ENCODE results near the gene AZIN2.

Gene AZIN2

GRCh38 chr1:33158366-33158765 lies 77.4 kb downstream of the AZIN2 start:
- no peak for DNase-seq

GRCh38 chr1:33159577-33159976 lies 78.6 kb downstream of the AZIN2 start:
- no peak for DNase-seq

GRCh38 chr1:33161061-33161681 lies 80.2 kb downstream of the AZIN2 start:
- DNase-seq = no peak

GRCh38 chr1:33162141-33162540 lies 81.2 kb downstream of the AZIN2 start:
- no peak for DNase-seq

DNA sequence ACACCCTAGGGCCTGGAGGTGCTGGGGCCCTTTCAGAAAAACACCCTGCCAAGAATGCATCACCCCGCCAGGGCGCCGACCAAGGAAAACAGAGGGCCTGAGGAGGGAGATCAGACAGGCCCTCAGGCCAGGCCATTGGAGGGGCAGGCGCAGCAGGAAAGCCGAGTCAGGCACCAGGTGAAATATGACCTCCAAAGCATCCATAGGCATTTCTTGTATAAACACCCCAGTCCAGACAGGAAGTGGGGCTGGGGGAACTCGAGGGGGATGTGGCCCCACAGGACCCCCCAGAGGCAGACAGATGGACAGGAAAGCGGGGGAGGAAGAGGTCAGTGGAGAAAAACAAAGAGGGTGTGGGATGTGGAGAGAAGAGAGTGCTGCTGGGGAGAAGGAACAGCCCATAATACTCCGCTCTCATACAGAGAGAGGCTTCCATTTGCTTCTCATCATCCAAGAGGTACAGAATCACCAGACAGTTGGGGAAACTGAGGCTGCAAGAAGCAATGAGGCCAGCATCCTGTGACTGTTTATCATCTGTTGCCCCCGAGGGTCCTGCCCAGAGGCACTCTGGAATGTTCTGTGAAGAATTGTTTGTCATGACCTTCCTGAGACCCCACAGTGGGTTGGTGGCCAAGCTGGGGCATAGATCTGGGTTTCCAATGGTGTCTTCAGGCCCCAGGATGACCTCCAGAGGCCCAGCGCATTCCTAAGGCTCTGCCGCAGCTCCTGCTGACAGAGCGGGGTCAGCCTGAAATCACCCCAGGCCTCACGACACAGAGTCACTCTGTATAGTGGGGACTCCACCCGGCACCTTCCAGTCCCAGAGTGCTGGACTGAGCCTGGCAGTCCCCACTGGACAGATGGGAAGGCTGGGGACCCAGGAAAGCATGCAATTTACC lies 82.9 kb downstream of the AZIN2 start:
- no peak for DNase-seq

- DNase-seq = no peak
Measured at GRCh38 chr1:33165209-33165608, 84.3 kb downstream of the AZIN2 start.

GRCh38 chr1:33165809-33166208 lies 84.9 kb downstream of the AZIN2 start:
- DNase-seq = no peak

GRCh38 chr1:33167650-33168447 lies 86.9 kb downstream of the AZIN2 start:
- DNase-seq = no peak

- DNase-seq = no peak
Measured at GRCh38 chr1:33168556-33169289, 87.8 kb downstream of the AZIN2 start.

GRCh38 chr1:33169290-33170055 lies 88.5 kb downstream of the AZIN2 start:
- no peak for DNase-seq

Measured in NK-92 treated with Interleukin-12 subunit alpha and Interleukin-12 subunit beta, amount 100 ng/mL, for 24 hours (cell line).